Upper lobe of right lung (tissue), 1 donor: Measurements from ENCODE around the gene HDGFL2. TPM values are rescaled to one million over a fixed set of nuclear protein-coding genes. Genes with fewer than 3 reads are reported as not detected.

Experiments
- ATAC-seq: fragments of 200-7000 bp; cut with Tn5 transposase; one replicate; pipeline ENCODE4 v1.9.1; 2020; ENCODE audit warnings: mild to moderate bottlenecking, moderate library complexity
- DNase-seq: peaks from one replicate; pipeline ENCODE4 v3.0.0-alpha.2; 2020
- H3K27ac ChIP-seq: fragments of 200-600 bp; one replicate; pipeline ENCODE4 v1.8.0; 2022
- H3K27me3 ChIP-seq: fragments of 200-600 bp; one replicate; pipeline ENCODE4 v1.8.0; 2022; ENCODE audit warnings: mild to moderate bottlenecking
- H3K36me3 ChIP-seq: fragments of 200-600 bp; one replicate; pipeline ENCODE4 v1.8.0; 2022
- H3K4me1 ChIP-seq: fragments of 200-600 bp; one replicate; pipeline ENCODE4 v1.8.0; 2022
- H3K4me3 ChIP-seq: fragments of 200-600 bp; one replicate; pipeline ENCODE4 v1.8.0; 2022; ENCODE audit warnings: mild to moderate bottlenecking
- H3K9me3 ChIP-seq: fragments of 200-600 bp; one replicate; pipeline ENCODE4 v1.8.0; 2022
- CTCF ChIP-seq: fragments of 200-600 bp; IDR thresholded peaks from one replicate; pipeline ENCODE4 v1.8.0; 2022; ENCODE audit warnings: antibody characterized with exemption
- intact Hi-C: fragments of 100-400 bp; cut with DNase I; formaldehyde crosslinking; loops from one replicate; pipeline ENCODE4 v1.11.0; 2022
- total RNA-seq: library from RNA; stranded (reverse); fragmentation: NEBNext Ultra II Directional; extraction: Animal tissue kit (Norgen Biotek cat#: 25700); gene quantifications from one replicate; pipeline ENCODE4 v1.2.1, GENCODE V29; 2021
- donor health status: DM: no; HTN: yes; CAD: no; lungs with severe emphysema.

Gene HDGFL2
- total RNA-seq, 1 donor from 2014 or later = 30.6 TPM

- no peaks in the 10 kb centered on the region for H3K4me1 ChIP-seq
- no peaks in the 10 kb centered on the region for H3K36me3 ChIP-seq
- H3K27me3 ChIP-seq = no peaks in the 10 kb centered on the region
- no peak for ATAC-seq
- no peak overlapping the region for H3K4me3 ChIP-seq
- intact Hi-C loops = no loop called here
- H3K9me3 ChIP-seq = no peaks in the 10 kb centered on the region
- DNase-seq = no peak
- H3K27ac ChIP-seq = no peak overlapping the region
- no peak for TF ChIP-seq CTCF
Measured at GRCh38 chr19:4513248-4513647, 41.2 kb downstream of the HDGFL2 start.

GRCh38 chr19:4515732-4516131 lies 43.6 kb downstream of the HDGFL2 start:
- Histone ChIP-seq H3K36me3 (no peaks in the 10 kb centered on the region), H3K4me3 (no peak overlapping the region), H3K27ac (no peak overlapping the region), H3K4me1 (no peaks in the 10 kb centered on the region), H3K9me3 (no peaks in the 10 kb centered on the region), H3K27me3 (no peaks in the 10 kb centered on the region)
- no peak for ATAC-seq
- intact Hi-C loops = no loop called here
- no peak for TF ChIP-seq CTCF
- no peak for DNase-seq

GRCh38 chr19:4516199-4516938 lies 44.3 kb downstream of the HDGFL2 start:
- TF ChIP-seq CTCF = no peak
- ATAC-seq = no peak
- Histone ChIP-seq H3K36me3 (no peaks in the 10 kb centered on the region), H3K4me3 (no peak overlapping the region), H3K9me3 (no peaks in the 10 kb centered on the region), H3K4me1 (no peaks in the 10 kb centered on the region), H3K27me3 (no peaks in the 10 kb centered on the region), H3K27ac (no peak overlapping the region)
- no peak for DNase-seq
- intact Hi-C loops = no loop called here

GRCh38 chr19:4516939-4517300 lies 44.8 kb downstream of the HDGFL2 start:
- no peak for DNase-seq
- no peak for TF ChIP-seq CTCF
- H3K36me3 ChIP-seq = no peaks in the 10 kb centered on the region
- no peaks in the 10 kb centered on the region for H3K27me3 ChIP-seq
- no peak overlapping the region for H3K4me3 ChIP-seq
- H3K4me1 ChIP-seq = no peaks in the 10 kb centered on the region
- H3K27ac ChIP-seq = no peak overlapping the region
- intact Hi-C loops = no loop called here
- no peaks in the 10 kb centered on the region for H3K9me3 ChIP-seq
- ATAC-seq = no peak

- TF ChIP-seq CTCF = no peak
- Histone ChIP-seq H3K27ac (no peak overlapping the region), H3K9me3 (no peaks in the 10 kb centered on the region), H3K4me1 (no peaks in the 10 kb centered on the region), H3K36me3 (no peaks in the 10 kb centered on the region), H3K4me3 (no peak overlapping the region), H3K27me3 (no peaks in the 10 kb centered on the region)
- intact Hi-C loops = no loop called here
- DNase-seq (no peak), ATAC-seq (no peak)
Measured at GRCh38 chr19:4517451-4518057, 45.5 kb downstream of the HDGFL2 start.
